Vagina (tissue), 2 donors: ENCODE results near the gene PMEPA1.

Experiments
- POLR2A ChIP-seq, 2 donors: fragments of 450-650 bp; IDR thresholded peaks; one replicate each; pipeline ENCODE4 v1.6.1; 2017; ENCODE audit warnings: antibody characterized with exemption in 2 of 2, mild to moderate bottlenecking in 2 of 2, moderate library complexity in 2 of 2
- TF ChIP-seq, protein P1 (sequence below), 3 experiments: fragments of 450-650 bp in 2 of 3; fragments of 200-600 bp in 1 of 3; sonication (generic) in 1 of 3; IDR thresholded peaks; one replicate each; pipeline ENCODE4 v1.5.1; 2017 to 2019; ENCODE audit warnings: antibody characterized with exemption in 3 of 3, mild to moderate bottlenecking in 2 of 3, moderate library complexity in 2 of 3

DNA sequence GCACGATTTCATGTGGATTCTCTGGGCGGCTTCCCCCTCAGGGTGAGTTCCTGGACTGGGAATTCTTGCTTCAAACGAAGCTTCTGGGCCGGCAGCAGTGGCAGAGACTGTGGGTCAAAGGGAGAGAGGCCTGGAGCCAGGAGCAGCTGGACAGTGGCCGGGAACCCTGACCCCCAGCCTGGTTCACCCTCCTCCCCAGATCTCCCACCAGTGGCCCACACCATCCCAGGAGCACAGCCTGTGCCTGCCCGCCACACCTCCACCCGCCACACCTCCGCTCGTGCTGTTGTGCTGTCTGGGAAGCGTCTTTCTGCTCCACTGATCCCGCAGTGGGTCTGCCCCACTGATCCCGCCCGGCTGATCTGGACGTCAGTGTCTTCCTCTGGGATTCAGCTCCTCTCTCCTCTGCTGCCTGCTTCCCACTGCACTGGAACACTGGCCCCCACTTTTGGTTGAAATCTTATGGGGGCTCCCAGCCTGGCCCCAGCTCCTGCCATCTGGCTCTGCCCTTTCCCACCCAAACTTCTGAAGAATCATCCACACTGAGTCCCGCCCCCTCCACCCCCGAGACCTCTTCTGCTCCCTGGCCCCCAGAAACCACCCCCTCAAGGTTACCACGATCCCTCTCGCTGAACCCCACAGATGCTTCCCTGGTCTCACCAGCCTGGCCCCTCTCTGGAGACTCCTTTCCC is 99.4 kb downstream of the PMEPA1 start:
- TF ChIP-seq POLR2A (IDR thresholded peaks at IDR 0.05), result no peak
- TF ChIP-seq, protein P1, sequence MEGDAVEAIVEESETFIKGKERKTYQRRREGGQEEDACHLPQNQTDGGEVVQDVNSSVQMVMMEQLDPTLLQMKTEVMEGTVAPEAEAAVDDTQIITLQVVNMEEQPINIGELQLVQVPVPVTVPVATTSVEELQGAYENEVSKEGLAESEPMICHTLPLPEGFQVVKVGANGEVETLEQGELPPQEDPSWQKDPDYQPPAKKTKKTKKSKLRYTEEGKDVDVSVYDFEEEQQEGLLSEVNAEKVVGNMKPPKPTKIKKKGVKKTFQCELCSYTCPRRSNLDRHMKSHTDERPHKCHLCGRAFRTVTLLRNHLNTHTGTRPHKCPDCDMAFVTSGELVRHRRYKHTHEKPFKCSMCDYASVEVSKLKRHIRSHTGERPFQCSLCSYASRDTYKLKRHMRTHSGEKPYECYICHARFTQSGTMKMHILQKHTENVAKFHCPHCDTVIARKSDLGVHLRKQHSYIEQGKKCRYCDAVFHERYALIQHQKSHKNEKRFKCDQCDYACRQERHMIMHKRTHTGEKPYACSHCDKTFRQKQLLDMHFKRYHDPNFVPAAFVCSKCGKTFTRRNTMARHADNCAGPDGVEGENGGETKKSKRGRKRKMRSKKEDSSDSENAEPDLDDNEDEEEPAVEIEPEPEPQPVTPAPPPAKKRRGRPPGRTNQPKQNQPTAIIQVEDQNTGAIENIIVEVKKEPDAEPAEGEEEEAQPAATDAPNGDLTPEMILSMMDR (IDR thresholded peaks at IDR 0.05), result no peak
